DMS114 treated with DMSO at 0.1 percent for 48 hours (cell line): ENCODE data around the gene SEC14L2.

Source experiments
- DNase-seq: peaks from one replicate; lab custom pipeline; 2025; ENCODE audit not compliant: unreplicated experiment; lab: John Stamatoyannopoulos, UW

The SEC14L2 gene

DNA sequence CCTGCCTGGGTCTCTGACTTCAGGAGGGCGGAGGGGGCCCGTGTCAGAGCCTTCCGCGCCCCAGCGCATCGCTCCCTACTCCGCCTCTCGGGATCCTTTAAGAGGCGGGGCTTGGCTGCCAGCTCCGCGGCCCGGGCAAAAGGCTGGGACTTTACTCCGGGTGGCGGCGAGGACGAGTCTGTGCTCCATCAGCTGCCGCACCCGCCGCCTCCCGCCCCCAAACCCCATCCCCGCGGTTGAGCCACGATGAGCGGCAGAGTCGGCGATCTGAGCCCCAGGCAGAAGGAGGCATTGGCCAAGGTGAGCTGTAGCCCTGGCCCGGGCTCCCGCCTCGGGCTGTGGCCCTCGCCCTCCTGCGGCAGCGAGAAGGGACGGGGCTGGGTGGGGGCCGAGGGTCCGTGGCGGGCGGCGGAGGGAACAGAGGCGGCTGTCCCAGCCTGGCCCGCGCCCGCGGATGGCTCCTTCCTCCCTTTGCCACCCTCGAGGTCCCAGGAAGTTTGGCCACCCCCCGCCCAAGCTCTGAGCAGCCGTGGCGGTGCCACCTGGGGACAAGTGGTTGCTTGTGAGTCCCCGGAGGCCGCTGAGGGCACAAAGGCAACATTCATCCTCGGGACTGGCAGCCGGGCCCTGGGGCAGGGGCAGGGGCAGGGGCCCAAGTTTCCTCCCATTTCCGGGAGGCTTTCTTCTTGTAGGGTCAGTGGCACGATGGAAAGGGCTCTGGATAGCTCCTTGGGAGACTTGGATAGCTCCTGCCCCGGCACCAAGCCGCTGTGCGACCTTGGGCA, at the start of gene SEC14L2:
TSS of gene SEC14L2 (plus strand) at position 148 of the 785 bp plus-strand sequence. CDS start at position 247, 99 bp downstream.
- DNase-seq = no peak

- DNase-seq = no peak
Observed at GRCh38 chr22:30347255-30347892, 49.4 kb upstream of the SEC14L2 start.

GRCh38 chr22:30348404-30348803, 48.4 kb upstream of the SEC14L2 start:
- no peak for DNase-seq

DNA sequence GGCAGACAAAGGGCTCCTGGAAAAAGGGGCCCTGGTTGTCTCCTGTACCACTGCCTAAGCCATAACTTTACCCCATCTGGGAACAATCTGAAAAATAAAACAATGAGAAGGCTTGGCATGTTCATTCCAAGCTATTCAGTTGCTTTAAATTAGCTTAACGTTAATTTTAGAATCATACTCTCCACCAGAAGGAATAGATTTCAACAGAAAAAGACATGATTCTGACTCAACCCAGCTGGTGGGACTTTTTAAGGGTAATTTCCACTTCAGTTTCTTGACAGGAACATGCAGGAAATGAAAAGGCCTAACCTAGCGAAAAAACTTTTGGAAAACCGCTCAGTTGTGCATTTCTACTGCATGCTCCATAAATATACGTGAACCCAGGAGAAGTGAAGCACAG, 48.0 kb upstream of the SEC14L2 start:
- DNase-seq = no peak

GRCh38 chr22:30351226-30351625, 45.6 kb upstream of the SEC14L2 start:
- DNase-seq = no peak

- no peak for DNase-seq
Observed at GRCh38 chr22:30354644-30355043, 42.2 kb upstream of the SEC14L2 start.

DNA sequence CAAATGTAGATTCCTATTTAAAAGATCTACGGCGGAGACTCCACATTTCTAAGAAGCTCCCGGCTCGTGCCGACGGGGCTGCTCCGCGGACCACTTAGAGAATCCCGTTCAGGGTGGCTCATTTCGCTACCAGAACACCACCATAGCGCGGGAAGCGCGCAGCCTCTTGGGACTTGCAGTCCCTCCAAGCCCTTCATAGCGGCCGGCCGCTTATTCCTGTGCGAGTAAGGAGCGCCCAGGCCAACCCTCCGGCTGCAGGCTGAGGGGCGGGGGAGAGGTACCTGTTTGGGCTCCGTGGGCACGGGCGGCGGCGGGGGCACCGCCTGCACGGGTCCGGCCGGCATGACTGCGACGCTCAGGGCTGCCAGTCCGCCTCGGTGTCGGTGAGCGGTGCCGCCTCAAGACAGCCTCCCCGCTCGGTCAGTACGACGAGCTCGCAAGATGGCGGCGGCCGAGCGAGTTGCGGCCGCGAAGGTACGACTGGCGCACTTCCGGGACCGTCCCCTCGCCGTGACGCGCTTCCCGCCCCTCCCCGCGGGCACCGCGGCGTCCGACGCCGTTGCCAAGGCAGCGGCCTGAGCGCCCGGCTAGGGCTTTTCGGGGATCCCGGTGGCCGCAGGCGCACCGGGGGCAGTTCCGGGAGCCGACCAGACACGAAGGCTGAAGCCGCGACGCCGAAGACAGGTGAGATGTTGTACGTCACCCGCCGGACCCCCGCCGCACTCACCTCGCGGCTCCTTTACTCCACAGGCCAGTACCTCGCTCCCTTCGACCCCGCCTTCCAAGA, 40.2 kb upstream of the SEC14L2 start, which contains the start of the genes CCDC157 and SF3A1:
TSS of gene CCDC157 (plus strand) at position 559 of the 787 bp plus-strand sequence. CDS start 8,994 bp downstream, outside the sequence.
TSS of gene SF3A1 (minus strand) at position 446 of the 787 bp plus-strand sequence. CDS start at position 344, 102 bp downstream.
- DNase-seq = peak; percentile 70

DNA sequence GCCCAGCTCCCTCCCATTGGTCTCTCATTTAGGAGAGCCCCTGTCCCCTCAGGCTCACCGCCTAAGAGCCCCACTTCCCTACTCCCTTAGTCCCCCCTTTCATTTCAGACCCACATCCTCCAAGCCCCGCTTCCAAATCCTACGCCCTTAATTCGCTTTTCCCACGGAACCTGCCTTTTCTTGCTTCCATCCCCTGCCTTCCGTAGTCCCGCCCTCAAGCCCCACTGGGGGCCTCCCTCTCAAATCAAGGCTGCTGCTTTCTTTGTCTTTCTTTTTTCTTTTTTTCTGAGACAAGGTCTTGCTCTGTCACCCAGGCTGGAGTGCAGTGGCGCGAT, 39.6 kb upstream of the SEC14L2 start:
- DNase-seq = no peak

- DNase-seq = no peak
Observed at GRCh38 chr22:30357650-30358215, 39.1 kb upstream of the SEC14L2 start.

- DNase-seq = no peak
Observed at GRCh38 chr22:30358541-30358940, 38.3 kb upstream of the SEC14L2 start.

GRCh38 chr22:30361916-30362650, 34.7 kb upstream of the SEC14L2 start:
- no peak for DNase-seq

- DNase-seq = no peak
Observed at GRCh38 chr22:30362651-30363281, 34.1 kb upstream of the SEC14L2 start.

GRCh38 chr22:30365891-30366290, 30.9 kb upstream of the SEC14L2 start:
- no peak for DNase-seq

GRCh38 chr22:30368420-30368819, 28.4 kb upstream of the SEC14L2 start:
- no peak for DNase-seq

GRCh38 chr22:30370641-30371230, 26.1 kb upstream of the SEC14L2 start:
- DNase-seq = no peak

DNA sequence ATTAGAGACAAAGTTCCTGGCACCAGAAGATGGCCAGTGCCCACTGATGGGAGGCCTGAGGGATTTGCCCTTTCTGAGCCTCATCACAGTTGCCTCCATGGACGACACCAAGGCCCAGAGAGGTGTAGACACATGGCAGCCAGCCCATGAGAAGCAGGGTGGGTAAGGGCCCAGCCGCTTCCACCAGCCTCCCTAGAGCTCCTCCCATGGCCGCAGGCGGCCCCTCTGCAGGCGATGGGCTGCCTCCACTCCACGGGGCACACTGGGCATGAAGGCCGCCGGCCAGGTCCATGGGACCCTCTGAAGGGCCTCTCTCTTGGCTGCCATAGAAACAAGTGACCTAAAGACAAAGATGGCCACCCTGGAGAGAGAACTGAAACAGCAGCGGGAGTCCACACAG, 25.5 kb upstream of the SEC14L2 start:
- DNase-seq = no peak

DNA sequence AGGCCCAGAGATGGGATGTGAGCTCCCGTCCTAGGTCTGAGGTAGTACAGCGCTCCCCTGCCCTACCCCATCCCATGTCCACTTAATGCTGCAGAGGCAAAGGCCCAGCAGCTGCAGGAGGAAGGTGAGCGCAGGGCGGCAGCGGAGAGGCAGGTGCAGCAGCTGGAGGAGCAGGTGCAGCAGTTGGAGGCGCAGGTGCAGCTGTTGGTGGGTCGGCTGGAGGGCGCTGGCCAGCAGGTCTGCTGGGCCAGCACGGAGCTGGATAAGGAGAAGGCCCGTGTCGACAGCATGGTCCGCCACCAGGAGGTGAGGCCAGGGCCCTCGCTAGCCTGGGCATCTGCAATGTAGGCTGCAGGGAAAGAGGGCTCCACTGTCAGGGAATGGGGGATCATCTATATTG, 24.8 kb upstream of the SEC14L2 start:
- DNase-seq = no peak

- DNase-seq = no peak
Observed at GRCh38 chr22:30372915-30373314, 23.9 kb upstream of the SEC14L2 start.
